ENCODE measurements around the gene FHOD3. TPM values are rescaled to one million over a fixed set of nuclear protein-coding genes. Genes with fewer than 3 reads are reported as not detected.

FHOD3 gene
- total RNA-seq, 2 experiments from 2014 or later: not detected

DNA sequence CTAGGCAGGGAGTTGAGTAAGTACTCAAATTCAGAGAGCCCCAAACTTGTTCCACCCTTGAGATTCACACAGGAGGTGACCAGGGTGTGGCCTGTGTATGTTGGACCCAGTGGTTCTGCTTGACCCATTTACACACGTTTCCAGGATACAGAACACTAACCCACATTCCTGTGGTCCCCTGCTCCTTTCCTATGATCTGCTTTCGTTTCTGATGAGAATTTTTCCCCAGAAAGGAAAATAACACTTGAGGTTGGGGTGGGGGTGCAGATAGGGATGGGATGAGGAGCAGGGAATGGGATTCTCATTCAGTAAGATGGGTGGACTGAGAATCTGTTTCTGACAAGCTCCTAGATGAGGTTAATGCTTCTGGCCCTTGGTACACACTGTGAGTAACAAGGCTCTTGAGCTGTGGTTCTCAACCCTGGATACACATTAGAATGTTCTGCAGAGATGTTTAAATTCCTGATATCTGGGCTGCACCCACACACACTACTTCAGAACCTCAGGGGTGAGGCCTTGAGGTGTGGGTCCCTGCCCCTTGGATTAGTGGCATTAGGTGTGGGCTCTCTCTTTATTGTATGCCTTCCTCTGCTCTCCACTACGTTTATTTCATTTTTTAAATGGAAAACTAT is 472.9 kb downstream of the FHOD3 start:
- DNase-seq: no peak
- no peaks in the 10 kb centered on the region for H3K4me1 Mint-ChIP-seq
- H3K27me3 Mint-ChIP-seq: peaks cover 6% of the 10 kb centered on the region
- H3K27ac Mint-ChIP-seq: no peak overlapping the region
- peaks cover 1% of the 10 kb centered on the region for H3K36me3 Mint-ChIP-seq
- H3K9me3 Mint-ChIP-seq: no peaks in the 10 kb centered on the region
- no peak overlapping the region for H3K4me3 Mint-ChIP-seq

- H3K4me1 Mint-ChIP-seq: no peaks in the 10 kb centered on the region
- no peak overlapping the region for H3K27ac Mint-ChIP-seq
- H3K9me3 Mint-ChIP-seq: no peaks in the 10 kb centered on the region
- H3K36me3 Mint-ChIP-seq: peaks cover 1% of the 10 kb centered on the region
- H3K27me3 Mint-ChIP-seq: peaks cover 6% of the 10 kb centered on the region
- DNase-seq: no peak
- H3K4me3 Mint-ChIP-seq: no peak overlapping the region
Measured at GRCh38 chr18:36771245-36771644, 473.7 kb downstream of the FHOD3 start.

GRCh38 chr18:36772241-36772723 is 474.8 kb downstream of the FHOD3 start:
- Mint-ChIP-seq H3K4me3 (no peak overlapping the region), H3K9me3 (no peaks in the 10 kb centered on the region), H3K36me3 (peaks cover 1% of the 10 kb centered on the region), H3K27me3 (peaks cover 6% of the 10 kb centered on the region), H3K27ac (no peak overlapping the region), H3K4me1 (no peaks in the 10 kb centered on the region)
- no peak for DNase-seq

- DNase-seq: no peak
- H3K4me1 Mint-ChIP-seq: no peaks in the 10 kb centered on the region
- no peaks in the 10 kb centered on the region for H3K9me3 Mint-ChIP-seq
- no peaks in the 10 kb centered on the region for H3K36me3 Mint-ChIP-seq
- no peak overlapping the region for H3K4me3 Mint-ChIP-seq
- H3K27ac Mint-ChIP-seq: no peak overlapping the region
- no peaks in the 10 kb centered on the region for H3K27me3 Mint-ChIP-seq
Measured at GRCh38 chr18:36775396-36775795, 477.9 kb downstream of the FHOD3 start.

DNA sequence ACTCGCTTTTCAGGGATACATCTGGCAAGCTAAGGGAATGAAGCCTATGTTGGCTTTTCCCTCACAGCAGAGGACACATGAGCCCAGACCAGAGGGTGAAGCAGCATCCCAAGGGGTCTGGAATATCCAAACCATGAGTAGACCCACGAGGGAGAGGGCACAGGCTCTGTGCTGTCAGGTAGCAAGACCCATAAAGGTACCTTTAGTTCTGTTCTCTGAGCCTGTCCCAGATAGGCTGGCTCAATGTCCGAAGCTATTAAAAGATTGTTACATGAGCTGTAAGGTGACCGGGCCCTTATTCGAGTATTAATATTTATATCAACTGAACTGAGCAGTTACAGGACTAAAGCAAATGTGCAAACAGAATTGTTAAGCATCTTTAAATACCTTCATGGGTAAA is 479.1 kb downstream of the FHOD3 start:
- H3K27ac Mint-ChIP-seq: no peak overlapping the region
- no peaks in the 10 kb centered on the region for H3K4me1 Mint-ChIP-seq
- no peaks in the 10 kb centered on the region for H3K27me3 Mint-ChIP-seq
- DNase-seq: no peak
- no peak overlapping the region for H3K4me3 Mint-ChIP-seq
- H3K9me3 Mint-ChIP-seq: no peaks in the 10 kb centered on the region
- no peaks in the 10 kb centered on the region for H3K36me3 Mint-ChIP-seq

DNA sequence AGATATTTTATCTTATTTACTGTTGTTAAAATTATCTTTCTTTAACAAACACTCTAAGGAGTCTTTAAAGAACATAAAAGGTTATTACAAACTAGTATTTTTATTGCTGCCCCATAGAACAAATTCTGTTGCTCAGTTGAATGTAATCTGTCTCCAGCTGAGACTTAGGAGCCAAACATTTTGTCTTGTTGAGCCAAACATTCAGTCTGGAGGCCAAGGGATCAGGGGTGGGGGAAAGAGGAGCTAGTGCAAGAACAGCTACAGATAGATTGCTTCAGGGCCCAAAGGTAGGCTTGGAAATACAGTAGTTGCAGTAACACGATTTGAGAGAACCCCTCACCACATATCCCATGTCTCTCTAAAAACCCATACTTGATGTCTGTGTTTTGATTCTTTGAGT is 480.1 kb downstream of the FHOD3 start:
- Mint-ChIP-seq H3K9me3 (no peaks in the 10 kb centered on the region), H3K27me3 (no peaks in the 10 kb centered on the region), H3K27ac (no peak overlapping the region), H3K36me3 (no peaks in the 10 kb centered on the region), H3K4me1 (no peaks in the 10 kb centered on the region), H3K4me3 (no peak overlapping the region)
- DNase-seq: no peak

DNA sequence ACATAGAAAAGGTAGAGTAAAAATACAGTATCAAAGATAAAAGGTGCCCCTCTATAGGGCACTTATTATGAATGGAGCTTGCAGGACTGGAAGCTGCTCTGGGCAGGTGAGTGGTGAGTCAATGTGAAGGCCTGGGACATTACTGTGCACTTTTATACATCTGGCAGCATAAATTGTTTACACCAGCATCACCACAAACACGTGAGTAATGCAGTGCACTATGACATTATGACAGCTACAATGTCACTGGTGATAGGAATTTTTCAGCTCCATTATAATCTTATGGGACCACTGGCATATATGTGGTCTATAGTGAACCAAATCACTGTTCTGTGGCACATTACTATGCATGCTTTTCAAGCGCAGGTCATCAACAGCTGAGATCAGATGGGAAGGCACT is 483.2 kb downstream of the FHOD3 start:
- Mint-ChIP-seq H3K27me3 (no peaks in the 10 kb centered on the region), H3K36me3 (peaks cover 3% of the 10 kb centered on the region), H3K4me3 (no peak overlapping the region), H3K27ac (no peak overlapping the region), H3K9me3 (no peaks in the 10 kb centered on the region), H3K4me1 (no peaks in the 10 kb centered on the region)
- DNase-seq: no peak

GRCh38 chr18:36782710-36783109 is 485.2 kb downstream of the FHOD3 start:
- Mint-ChIP-seq H3K4me1 (no peaks in the 10 kb centered on the region), H3K27me3 (no peaks in the 10 kb centered on the region), H3K36me3 (peaks cover 6% of the 10 kb centered on the region), H3K4me3 (no peak overlapping the region), H3K27ac (no peak overlapping the region), H3K9me3 (no peaks in the 10 kb centered on the region)
- no peak for DNase-seq

- Mint-ChIP-seq H3K4me1 (no peaks in the 10 kb centered on the region), H3K4me3 (no peak overlapping the region), H3K36me3 (peaks cover 6% of the 10 kb centered on the region), H3K9me3 (no peaks in the 10 kb centered on the region), H3K27me3 (no peaks in the 10 kb centered on the region), H3K27ac (no peak overlapping the region)
- DNase-seq: no peak
Measured at GRCh38 chr18:36783792-36784191, 486.3 kb downstream of the FHOD3 start.

DNA sequence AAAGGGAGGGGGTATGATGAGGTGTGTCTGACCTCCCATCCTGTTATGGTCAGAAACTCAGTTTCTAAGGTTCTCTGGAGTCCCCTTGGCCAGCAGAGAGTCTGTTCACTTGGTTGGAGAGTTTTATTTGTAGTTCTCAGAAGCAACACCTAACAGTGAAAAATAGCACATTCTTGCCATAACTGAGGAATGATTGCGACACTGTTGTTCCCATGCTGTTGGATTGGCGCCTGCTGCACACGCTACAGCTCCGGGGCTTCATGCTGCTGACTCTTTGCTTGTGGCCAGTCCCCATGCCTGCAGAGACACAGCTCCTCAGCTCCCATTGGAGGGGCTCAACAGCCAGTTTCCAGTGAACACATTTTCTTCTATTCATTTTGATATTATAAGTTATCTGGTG is 489.2 kb downstream of the FHOD3 start:
- Mint-ChIP-seq H3K4me1 (no peaks in the 10 kb centered on the region), H3K27ac (no peak overlapping the region), H3K36me3 (peaks cover 31% of the 10 kb centered on the region), H3K27me3 (no peaks in the 10 kb centered on the region), H3K9me3 (peaks cover 11% of the 10 kb centered on the region), H3K4me3 (no peak overlapping the region)
- DNase-seq: no peak

DNA sequence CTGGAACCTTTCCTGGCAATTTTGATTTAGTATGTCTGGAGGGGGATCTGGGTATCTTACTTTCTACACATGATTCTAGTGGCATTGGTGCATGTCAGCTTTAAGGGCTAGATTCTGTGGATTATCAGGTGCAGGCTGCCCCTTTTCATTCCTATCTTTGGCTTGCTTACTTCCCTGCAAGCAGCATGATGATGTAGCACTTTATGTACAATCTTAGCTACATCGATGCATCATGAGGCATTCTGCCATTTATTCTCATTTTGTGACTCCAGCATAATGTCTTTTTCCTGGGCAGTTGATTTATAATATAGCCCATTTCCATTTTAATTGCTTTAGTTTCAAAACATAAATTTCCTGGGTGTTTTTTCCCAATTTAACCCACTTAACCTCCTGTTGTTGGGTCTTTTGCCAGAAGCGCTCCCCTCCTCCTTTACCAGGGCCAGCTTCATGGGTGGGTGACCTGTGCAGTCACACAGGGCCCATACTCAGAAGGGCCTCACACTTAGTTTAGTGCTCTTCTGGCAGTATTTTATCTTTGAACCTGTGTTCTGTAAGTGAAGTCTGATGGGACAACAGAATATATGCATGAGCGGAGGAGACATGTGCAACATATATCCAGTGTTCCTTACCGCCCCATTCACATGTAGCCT is 495.2 kb downstream of the FHOD3 start:
- Mint-ChIP-seq H3K4me3 (no peak overlapping the region), H3K36me3 (peaks cover 68% of the 10 kb centered on the region), H3K27me3 (no peaks in the 10 kb centered on the region), H3K27ac (no peak overlapping the region), H3K9me3 (peaks cover 11% of the 10 kb centered on the region), H3K4me1 (no peaks in the 10 kb centered on the region)
- no peak for DNase-seq

DNA sequence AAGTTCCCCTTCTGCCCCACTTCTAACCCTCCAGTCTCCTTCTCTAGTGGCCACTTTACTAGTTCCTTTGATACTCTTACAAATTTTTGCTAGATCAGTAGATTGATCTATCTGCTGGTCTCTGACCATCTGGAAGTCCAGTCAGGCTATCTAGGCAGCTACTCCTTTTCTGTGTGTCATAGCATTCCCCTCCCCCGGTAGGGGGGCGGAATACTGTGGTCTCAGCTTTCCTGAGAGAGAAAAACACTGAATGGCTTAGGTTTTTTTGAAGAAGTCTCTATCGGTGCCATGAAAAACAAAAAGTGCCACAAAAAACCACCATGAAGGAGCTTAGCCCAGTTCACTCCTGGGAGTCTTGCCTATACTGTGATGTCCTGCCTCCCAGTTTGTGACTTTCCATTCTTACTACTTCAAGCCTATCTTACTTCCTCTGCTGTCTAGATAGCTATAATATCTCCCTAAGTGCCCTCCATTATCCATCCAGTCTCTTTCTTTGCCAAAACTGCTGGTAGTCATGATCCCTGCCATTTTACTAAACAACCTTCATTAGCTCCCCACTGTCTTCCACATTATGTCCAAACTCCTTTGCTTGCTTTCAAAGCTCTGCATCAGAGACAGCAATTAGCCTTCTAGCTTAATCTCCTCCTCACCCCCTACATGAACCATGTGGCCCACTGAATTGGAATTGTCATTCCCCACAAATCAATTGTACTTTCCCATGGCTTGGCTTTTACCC is 501.4 kb downstream of the FHOD3 start:
- Mint-ChIP-seq H3K36me3 (peaks cover 53% of the 10 kb centered on the region), H3K4me3 (no peak overlapping the region), H3K4me1 (no peaks in the 10 kb centered on the region), H3K27me3 (no peaks in the 10 kb centered on the region), H3K9me3 (no peaks in the 10 kb centered on the region), H3K27ac (no peak overlapping the region)
- no peak for DNase-seq

- H3K4me3 Mint-ChIP-seq: no peak overlapping the region
- no peak for DNase-seq
- no peaks in the 10 kb centered on the region for H3K27me3 Mint-ChIP-seq
- no peaks in the 10 kb centered on the region for H3K9me3 Mint-ChIP-seq
- peaks cover 55% of the 10 kb centered on the region for H3K36me3 Mint-ChIP-seq
- peaks cover 2% of the 10 kb centered on the region for H3K4me1 Mint-ChIP-seq
- H3K27ac Mint-ChIP-seq: no peak overlapping the region
Measured at GRCh38 chr18:36805105-36805504, 507.6 kb downstream of the FHOD3 start.

DNA sequence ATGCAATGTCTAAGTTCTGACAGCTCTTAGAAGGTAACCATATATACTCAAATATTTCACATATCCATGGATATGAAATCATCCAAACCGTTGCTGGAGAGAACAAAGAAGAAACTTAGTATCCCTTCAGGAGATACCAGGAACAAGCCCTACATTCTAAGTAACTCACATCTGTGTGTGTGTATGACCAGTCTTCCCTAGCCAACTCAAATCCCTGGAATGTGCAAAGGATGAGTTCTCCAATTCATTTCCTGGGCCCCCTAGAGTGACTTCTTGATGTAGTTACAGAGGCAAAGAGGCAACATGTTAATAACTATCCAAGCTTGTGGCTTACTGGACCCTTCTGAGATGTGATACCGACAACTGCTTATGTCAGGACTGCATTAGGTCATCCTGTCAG is 511.2 kb downstream of the FHOD3 start:
- DNase-seq: no peak
- Mint-ChIP-seq H3K4me1 (peaks cover 3% of the 10 kb centered on the region), H3K27ac (no peak overlapping the region), H3K9me3 (no peaks in the 10 kb centered on the region), H3K27me3 (no peaks in the 10 kb centered on the region), H3K4me3 (no peak overlapping the region), H3K36me3 (peaks cover 33% of the 10 kb centered on the region)

GRCh38 chr18:36809590-36810381 is 512.3 kb downstream of the FHOD3 start:
- H3K27ac Mint-ChIP-seq: no peak overlapping the region

More at GRCh38 chr18:36809590-36810381, 512.3 kb downstream of the FHOD3 start:
- Mint-ChIP-seq H3K4me3 (no peak overlapping the region), H3K36me3 (peaks cover 23% of the 10 kb centered on the region), H3K4me1 (peaks cover 8% of the 10 kb centered on the region), H3K9me3 (no peaks in the 10 kb centered on the region), H3K27me3 (no peaks in the 10 kb centered on the region)
- no peak for DNase-seq
